Muscle of back (tissue), 11 donors: Measurements from ENCODE around the gene KCNK10. TPM values are rescaled to one million over a fixed set of nuclear protein-coding genes. Genes with fewer than 3 reads are reported as not detected.
"Not testable (repeated sequence)": the region's sequence is repeated elsewhere in the genome, so short reads cannot be mapped to it uniquely, and the experiment has no call there.

Experiments used
- DNase-seq, 3 donors: peaks; one replicate each; pipeline versions ENCODE4 v3.0.0 to v3.0.0-alpha.2; 2013
- polyA plus RNA-seq, 10 donors: library from polyadenylated mRNA; unstranded; fragments of 120-200 nt; gene quantifications; one replicate each; pipeline ENCODE4 v1.2.1, GENCODE V29; 2013; ENCODE audit not compliant: insufficient read length in 10 of 10

Gene KCNK10
- polyA plus RNA-seq, 10 donors, result 0.01 to 0.15 (median 0.06) TPM; not detected in 2

DNA sequence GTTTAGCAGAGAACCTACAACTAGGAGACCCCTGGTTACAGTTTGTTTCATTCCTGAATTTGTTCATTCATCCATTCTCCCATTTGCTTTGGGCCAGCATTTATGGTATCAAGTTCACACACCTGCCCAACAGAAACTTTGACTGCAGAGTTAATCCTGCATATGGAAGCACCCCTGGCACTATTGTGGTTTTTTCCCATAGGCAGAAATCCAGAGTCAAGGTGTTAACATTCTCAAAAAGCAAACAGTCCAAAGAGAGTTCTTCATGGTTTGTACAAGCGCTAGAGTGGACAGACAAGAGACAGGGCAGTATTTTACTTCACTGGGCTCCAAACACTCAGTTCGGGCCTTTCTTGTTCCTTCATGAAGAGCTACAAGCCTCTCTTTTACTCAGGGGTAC is 51.9 kb downstream of the KCNK10 start:
- DNase-seq, result no peak

DNA sequence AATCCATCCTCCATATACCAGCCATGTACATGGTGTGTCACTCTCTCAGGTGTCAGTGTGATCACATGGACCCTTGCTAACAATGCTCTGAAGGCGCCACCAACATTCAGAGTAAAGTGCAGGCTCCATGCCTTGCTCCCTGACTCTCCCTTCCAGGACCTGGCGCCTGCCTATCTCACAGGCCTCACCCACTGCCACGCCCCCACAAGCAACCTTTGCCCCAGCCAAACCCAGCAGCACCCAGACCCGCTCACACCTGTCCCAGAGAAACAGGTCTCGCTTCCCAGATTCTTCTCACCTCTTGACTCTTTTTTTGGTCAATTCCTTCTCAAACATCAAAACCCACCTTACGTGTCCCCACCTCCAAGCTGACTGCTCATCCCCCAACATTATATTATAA is 52.3 kb downstream of the KCNK10 start:
- DNase-seq, result no peak

DNA sequence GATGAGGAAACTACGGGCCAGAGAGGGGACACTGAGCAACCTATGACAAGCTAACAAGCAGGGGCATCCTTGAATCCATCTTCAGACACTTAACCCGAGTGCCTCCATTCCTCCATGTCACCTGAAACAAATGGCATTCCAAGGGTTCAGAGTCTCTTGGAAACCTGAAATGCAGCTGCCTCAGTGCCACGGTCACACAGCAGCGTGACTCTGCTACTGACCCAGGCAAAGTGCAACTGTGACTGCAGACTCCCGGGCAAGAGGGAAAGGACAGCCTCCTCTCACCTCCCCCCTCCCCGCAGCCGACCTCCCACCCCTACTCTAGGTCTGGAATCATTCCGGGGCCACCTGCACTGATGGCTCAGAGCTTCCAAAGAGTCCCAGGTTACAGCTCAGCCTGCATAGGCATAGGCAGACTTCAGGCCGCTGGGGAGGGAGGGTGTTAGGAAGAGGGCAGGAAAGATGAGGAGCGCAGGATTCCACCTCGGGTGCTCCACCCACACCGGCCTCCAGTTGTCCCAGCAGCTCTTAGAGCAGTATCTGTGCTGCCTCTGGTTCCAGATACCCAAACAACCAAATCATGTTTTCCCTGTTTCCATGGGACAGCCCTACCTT is 53.2 kb downstream of the KCNK10 start:
- no peak for DNase-seq

DNA sequence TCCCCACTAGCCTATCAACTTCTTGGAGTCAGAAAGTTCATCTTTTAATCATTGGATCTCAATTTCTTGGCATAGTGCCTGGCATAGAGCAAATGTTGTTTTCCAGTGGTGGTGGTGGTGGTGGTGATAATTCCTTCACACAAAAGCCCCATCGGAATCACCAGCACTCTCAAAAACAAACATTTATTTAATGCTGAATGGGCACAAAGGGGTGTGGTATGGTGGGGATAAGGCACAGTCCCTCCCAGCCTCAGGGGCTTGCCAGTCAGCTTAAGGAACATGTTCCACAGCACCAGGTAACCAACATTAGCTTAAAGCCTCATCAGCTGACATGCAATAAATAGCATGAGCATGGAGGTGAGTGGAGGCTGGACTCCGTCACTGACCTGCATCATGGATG is 56.6 kb downstream of the KCNK10 start:
- no peak for DNase-seq

DNA sequence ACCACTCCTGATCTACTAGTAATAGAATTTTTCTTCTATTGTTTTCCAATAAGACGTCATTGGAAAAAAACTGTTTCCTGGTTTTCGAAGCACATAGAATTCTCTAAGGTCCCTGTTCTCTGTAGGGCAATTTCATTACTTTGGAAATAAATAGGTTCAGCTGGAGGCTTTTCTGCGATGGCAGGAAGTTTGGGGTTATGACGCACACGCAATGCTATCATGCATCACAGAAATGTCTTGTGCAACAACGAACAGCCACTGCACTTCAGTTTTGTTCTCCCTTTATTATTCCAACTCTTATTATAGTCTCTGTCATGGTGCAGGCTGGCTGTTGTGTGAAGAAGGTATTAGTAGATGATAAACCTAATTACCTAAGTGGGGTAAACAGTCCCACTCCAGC is 59.0 kb downstream of the KCNK10 start:
- DNase-seq, result no peak

DNA sequence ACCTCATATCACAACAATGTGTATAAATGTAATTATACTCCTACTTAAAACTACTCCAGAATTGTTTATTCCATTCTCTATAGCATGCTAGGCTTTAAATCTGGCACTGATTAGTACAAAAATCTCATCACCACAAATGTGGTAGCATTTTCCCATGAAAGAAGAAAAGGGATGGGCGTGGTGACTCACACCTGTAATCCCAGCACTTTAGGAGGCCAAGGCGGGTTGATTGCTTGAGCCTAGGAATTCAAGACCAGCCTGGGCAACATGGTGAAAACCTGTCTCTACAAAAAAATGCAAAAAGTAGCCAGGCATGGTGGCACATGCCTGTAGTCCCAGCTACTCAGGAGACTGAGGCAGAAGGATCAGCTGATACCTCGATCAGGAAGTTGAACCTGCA is 61.8 kb downstream of the KCNK10 start:
- DNase-seq, result not testable (repeated sequence)

DNA sequence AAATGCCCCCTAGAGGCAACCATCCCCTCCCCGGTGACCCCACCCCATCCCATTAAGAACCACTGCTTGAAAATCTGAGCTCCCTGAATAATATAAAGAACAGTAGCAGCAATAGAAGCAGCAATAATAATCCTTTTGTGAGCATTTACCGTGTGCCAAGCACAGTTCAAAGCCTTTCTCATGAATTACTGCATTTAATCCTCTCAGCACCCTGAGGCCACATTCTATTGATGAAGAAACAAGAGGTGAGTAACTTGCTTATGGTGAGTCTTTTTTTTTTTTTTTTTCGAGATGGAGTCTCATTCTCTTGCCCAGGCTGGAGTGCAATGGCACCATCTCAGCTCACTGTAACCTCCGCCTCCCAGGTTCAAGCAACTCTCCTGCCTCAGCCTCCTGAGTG is 65.0 kb downstream of the KCNK10 start:
- no peak for DNase-seq

DNA sequence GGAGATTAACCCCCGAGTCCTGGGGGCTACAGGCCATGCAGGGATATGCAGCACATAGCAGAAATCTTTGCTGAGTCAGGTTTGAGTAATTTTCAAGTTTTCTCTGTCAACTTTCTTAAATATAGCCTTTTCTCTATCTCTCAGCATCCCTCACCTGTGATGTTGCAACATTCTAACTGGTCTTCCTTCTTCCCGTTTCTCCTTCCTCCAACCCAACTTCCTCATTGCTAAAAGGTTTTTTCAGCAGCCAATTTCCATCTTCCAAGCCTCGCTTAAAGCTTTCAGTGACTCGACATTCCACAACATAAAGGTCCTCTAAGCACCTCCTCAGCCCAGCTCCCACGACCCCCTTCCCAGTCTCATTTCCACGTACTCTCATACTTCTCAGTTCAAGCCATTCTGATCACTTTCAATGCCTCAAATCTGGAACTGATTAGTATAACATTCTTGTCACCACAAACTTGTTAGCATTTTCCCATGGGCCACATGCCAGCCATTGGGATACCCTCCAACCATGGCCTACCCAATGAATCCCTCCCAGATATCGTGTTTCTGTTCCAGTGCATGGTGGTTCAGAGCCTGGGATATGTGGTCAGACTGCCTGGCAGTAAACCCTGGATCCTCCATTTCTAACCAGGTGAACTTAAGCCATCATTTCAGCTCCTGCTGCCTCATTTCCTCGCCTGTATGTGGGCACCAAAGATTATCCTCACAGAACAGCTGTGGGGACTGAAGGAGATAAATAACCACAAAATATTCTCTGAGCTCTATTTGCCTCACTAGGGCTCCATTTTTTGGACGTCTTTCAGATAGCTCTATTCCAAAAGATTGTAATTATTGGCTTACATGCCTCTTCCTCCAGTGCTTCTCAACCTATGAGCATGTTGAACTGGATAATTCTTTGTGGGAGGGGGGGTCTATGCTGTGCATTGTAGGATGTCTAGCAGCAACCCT is 65.8 kb downstream of the KCNK10 start:
- DNase-seq, result no peak

DNA sequence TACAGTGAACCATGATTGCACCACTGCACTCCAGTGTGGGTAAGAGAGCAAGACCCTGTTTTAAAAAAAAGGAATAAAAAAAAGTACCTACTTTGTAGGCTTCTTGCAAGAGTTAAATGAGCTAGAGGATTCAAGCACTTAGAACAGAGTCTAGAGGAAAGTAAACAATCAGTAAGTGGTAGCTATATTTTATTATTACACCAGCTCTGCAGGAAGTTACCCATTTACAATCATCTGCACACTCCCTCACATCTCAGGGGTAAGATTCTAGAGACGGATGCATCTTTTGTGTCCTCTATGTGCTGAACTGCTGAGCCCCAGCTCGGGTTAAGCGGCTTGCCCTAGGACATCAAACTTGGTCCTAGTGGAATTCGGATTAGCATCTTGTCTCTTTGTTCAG is 67.3 kb downstream of the KCNK10 start:
- DNase-seq, result no peak

DNA sequence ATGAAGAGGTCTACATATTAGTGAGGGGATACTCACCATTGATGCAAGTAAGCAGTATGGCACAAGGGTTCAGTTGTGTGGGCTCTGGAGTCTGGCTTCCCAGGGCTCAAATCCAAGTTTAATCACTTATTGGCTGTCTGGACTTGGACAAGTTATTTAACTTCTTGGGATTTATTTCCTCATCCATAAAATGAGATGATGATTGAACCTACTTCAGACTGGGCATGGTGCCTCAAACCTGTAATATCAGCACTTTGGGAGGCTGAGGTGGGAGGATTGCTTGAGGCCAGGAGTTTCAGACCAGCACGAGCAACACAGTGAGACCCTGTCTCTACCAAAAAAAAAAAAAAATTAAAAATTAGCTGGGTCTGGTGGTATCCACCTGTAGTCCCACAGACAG is 67.9 kb downstream of the KCNK10 start:
- no peak for DNase-seq

DNA sequence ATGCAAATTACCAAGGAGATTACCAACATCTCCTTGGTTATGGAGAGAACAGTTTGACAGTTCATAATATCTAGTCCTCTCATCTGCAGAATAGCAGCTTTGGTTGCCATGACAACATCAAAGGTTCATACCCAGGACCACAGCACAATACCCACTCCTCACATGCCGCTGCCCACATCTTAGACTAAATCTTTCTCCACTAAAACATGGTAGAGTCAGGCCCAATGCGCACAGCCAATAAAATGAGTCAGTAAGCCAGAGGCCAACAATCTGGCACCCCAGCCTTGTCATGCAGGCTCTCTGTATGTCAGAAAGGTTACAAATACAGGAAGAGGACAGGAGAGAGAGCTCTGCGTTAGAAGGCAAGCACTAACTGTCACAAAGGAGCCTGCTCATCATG is 70.6 kb downstream of the KCNK10 start:
- no peak for DNase-seq

DNA sequence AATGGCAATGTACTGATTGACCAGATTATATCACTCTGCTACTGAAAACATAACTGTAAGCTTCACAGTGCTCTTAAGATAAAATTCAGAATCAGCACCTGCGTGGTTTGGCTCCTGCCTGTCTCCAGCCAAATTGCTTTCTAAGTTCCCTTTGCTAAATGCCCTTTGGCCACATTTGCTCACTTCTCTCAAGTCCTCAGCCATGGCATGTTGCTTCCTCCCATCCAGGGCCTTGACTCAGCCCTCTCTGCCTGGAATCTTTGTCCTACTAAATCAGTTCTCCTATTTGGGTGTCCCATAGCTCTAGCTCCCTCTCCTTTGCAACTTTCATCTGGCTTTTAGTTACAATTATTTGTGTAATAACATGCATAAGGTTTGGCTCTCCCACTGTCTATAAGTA is 71.4 kb downstream of the KCNK10 start:
- DNase-seq, result no peak

DNA sequence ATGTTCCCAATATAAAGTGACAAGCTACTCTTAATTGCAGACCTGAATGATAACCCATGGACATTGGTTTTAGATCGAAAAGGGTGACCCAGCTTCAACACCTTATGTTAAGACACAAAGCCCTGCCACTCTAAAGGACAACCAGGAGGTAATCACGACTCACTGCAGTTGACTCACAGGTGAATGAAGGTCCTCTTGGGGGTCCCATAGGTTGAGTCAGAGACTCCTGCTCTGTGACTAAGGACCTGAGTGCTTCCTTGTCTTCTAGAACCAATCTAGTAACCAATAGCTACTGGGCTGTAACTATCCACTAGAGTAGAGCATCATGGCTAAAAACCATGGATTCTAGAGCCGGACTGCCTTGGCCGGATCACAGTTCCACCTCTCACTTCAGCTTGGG is 73.8 kb downstream of the KCNK10 start:
- no peak for DNase-seq

DNA sequence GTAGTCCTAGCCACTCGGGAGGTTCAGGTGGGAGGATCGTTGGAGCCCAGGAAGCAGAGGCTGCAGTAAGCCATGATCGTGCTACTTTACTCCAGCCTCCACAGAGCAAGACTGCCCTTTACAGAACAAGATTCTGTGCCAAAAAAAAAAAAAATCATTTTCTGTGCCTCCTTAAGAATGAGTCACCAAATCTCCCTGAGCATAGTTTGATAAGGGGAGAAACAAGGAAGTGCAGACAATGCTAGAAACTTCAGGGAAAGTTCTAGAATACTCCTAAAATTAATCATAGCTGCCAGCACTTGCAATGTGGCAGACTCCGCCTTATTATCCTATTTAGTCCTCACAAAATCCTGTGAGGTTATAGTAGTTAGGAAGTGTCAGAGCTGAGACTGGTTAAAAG is 74.5 kb downstream of the KCNK10 start:
- DNase-seq, result no peak

DNA sequence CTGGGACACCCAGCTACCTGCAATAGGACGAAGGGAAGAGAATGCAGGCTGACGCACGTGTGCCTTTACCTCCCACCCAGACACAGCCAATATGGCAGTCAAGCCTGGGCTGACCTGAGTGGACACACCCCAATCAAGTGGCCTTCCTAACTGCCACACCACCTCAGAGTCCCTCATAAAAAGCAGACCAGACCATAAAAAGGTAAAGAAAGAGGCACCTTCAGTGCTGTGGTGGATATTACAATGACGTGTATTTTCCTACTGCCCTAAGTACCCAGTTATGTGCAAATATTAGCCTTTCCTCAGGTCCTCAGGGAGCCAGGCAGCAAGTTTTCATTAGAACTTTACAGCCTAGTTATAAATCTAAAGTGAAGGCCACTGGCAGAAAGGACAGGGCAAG is 75.8 kb downstream of the KCNK10 start:
- no peak for DNase-seq

DNA sequence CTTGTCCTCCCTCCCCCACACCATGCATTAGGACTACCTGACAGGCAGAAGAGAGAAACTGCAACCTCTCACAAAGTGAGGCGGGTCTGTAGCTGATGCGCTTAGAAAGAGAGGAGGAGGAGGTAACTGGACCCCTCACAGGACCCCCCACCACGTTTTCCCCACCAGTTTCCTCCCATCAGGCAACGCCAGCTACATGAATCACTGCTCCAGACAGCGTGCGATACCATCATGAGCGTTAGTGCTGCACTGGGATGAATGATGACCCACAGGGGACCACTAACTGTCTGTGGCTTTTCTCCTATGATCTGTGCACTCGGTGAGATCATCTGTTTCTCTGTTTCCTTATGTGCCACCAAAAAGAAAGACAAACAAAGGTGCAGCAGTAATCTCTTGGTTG is 77.7 kb downstream of the KCNK10 start:
- no peak for DNase-seq

DNA sequence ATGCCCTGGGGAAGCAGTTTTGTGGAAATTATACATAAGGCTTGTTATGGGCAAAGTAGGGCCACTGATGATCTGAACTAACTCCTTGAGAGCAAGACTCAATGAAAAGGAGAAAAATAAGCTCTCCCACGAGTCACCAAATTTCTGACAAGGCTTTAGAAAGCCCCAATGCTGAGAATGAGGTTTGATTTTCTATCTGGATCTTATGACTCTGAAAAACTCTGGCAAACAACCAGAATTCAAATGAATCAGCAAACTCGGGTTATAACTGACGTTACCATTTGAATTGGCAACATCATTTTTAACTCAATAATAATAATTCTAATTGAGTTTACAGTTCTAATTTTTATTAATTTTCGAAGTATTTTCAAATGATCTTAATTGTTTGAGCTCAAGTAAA is 79.1 kb downstream of the KCNK10 start:
- no peak for DNase-seq

DNA sequence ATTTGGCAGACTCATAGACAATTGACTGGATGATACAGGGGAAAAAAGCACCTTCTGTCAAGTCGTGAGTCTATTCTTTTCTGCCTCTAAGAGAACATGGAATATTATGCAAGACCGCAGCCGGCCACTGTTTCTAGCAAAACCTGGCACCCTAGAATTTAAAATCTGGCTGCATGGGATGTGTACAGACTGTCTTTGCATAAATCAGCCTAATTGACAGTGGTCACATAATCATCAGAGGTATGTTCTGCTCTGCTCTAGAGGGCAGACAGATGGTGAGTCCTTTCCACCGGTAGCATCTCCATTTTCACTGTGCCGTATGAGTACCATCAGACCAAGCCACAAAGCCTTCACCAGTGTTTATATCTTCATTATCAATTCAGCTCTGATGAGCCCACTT is 80.6 kb downstream of the KCNK10 start:
- DNase-seq, result no peak

DNA sequence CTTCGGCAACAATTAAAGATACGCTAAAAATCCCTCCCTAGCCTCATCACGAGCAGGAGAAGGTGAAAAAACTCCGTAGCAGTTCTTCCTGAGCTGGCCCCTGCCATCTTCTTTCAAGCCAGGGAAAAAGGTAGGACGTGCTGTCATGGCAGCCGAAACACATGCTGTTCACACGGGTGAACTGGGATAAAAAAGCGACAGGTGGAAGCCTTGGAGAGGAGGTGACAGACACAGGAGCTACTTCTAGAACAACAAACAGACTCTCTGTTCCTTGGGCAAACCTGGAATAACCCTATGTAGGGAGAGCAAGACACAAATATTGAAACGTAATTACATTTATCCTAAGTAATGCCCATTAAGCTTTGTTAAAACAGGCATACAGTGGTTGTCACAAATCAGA is 81.3 kb downstream of the KCNK10 start:
- no peak for DNase-seq

DNA sequence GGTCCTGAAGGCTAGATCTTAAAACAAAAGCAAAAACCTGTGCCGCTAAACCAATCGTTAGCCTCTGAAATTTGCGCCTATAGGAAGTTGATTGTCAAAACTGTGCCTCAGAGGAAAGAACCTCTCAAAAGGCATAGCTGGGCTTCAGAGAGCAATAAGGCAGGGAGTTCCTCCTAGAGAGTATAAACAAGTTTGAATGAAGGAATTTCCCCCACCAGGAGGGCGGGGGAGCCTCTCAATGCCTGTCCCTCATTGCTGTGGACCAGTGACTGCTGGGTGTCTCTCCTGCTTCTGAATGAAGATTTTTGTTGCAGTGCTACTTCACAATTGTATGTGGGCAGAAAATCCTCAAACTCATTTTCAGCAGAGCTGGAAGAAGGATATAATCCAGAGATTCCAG is 88.6 kb downstream of the KCNK10 start:
- DNase-seq, result no peak

DNA sequence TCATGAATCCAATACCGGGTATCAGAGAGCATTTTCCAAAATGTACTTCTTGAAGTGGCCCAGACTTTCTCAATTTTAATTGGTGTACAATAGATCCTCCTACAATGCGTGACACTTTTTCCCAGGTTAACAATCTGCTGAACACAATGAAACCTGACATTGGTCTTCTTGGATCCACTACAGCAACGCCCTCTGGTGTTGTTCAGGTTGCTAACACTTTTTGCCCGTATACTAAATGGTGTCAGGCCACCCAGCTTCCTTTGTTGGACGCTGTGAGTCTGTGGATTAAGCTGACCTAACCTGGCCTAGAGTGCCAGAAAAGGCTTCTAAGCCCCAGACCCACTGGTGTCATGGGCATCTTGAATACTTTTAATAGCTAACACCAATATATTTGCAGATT is 89.2 kb downstream of the KCNK10 start:
- DNase-seq, result no peak

DNA sequence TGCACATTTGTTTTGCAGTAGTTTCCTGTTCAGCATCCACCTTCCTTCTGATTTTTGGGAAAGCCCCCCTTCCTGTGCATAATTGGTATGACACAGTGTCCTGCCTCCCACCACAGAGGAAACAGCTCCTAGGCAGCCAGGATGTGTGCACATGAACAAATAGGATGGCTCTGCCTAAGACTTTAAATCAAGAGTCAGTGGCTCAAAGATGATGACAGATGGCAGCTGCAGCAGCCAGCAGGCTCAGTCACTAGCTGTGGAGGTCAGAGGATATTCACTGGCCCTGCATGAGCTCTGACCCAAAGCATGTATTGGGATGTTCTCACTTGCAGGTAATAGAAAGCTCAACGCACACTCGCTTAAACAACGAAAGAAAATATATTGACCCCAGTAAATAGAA is 90.3 kb downstream of the KCNK10 start:
- peak in 1 of 3 donors; percentile 24 for DNase-seq

DNA sequence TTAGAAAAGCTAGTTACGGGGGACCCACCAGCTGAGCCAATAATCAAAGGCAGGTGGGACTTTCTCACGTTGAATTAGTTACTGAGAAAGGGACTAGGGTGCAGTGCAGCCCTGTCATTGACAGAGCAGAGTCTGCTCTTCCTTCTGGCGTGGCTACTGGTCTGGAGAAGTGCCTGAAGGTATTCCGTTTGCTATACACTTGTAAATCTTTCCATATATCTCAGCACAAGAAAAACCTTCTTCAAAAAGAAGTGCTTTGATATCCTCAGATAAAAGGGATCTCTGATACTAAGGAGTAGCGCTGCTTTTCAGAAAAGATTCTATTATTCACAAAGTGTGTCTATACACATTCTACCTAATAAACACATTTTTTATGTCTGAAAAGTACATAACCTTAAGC is 91.5 kb downstream of the KCNK10 start:
- no peak for DNase-seq

DNA sequence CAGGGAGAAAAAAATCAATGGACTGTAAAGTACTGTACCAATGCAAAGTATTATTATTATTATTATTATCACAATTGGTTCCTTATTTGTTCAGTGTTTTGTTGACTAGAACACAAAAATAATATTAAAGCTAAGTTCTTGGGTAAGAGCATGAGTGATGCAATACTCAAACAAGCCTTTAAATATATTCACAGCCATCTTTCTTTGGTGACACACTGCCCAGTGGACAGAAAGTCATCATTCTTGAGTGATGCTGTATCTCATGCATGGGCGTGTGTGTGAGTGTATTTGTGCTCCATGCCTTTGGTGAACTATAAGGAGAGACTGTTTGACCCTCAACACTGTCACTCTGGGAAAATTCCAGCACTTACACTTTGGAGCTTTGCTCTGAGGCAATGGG is 93.6 kb downstream of the KCNK10 start:
- no peak for DNase-seq
